Inferior parietal cortex (tissue), 1 donor: ENCODE data around the gene ADK.
"Not testable (repeated sequence)": the region's sequence is repeated elsewhere in the genome, so short reads cannot be mapped to it uniquely, and the experiment has no call there.

Experiments
- DNase-seq: peaks from one replicate; pipeline ENCODE4 v3.0.0-alpha.2; 2016; ENCODE audit errors: extremely low spot score

The ADK gene

DNA sequence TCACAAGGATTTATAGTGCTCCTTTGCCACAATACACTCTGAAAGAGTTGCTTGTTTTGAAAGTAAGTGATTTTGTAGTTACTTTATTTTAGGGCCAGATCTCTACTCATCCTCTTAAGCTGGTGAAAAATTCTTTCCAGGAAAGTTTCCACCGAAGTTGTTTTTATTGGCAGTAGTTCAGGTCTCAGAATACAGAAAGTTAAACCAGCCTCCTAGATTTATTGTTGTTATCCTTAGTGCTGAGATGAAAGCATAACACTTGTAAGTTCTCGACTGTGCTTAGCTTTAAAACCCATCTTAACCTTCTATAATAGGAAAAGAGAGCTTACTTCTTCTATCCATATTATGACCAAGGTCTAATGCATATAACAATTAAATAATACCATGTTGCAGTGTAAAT is 5.9 kb upstream of the ADK start:
- DNase-seq, result no peak

DNA sequence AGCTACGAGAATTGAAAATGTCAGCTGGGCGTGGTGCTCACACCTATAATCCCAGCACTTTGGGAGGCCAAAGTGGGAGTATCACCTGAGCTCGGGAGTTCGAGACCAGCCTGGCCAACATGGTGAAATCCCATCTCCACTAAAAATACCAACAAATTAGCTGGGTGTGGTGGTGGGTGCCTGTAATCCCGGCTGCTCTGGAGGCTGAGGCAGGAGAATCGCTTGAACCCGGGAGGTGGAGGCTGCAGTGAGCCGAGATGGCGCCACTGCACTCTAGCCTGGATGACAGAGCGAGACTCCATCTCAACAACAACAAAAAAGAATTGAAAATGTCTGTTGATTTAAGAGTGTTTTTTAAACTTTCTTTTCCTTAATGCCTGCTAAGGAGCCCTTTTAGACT is 4.0 kb upstream of the ADK start:
- not testable (repeated sequence) for DNase-seq

DNA sequence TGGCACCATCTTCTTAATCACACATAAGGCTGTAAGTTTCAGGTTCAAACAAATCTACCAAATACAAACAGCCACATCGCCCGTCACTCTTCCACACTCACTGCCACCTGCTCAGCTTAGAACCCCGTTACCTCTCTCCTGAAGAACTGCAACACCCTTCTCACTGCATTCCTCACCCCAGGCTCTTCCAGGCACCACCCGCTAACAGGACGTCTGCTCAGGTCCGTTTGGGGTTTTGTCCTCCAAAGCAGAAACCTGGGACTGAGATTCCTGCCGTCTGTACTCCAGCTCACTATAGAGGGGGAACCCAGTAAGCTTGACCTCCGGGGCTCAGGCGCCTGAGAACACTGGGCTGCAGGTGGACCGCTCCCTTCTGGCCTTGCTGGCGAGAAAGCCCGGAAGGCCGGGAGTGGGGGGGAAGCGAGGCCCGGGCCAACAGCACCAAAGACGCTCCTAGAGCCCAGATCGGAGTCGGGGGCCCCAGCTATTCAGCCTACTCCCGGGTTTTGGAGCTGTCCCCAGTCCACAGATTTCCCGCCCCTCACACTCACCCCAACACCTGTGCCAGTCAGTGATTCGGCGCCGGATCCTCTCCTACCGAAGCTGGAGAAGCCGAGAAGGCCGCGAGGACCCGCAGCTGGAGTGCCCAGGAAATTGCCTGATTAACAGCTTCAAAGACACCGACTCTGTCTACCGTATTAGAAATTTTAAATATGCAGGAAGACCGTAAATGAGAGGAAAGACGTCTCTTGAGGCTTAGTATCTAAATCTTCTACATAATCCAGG is 624 bp upstream of the ADK start, which contains the start of gene AP3M1:
TSS of gene AP3M1 (minus strand) at position 625 of the 786 bp plus-strand sequence. CDS start 12,449 bp downstream, outside the sequence.
- no peak for DNase-seq

DNA sequence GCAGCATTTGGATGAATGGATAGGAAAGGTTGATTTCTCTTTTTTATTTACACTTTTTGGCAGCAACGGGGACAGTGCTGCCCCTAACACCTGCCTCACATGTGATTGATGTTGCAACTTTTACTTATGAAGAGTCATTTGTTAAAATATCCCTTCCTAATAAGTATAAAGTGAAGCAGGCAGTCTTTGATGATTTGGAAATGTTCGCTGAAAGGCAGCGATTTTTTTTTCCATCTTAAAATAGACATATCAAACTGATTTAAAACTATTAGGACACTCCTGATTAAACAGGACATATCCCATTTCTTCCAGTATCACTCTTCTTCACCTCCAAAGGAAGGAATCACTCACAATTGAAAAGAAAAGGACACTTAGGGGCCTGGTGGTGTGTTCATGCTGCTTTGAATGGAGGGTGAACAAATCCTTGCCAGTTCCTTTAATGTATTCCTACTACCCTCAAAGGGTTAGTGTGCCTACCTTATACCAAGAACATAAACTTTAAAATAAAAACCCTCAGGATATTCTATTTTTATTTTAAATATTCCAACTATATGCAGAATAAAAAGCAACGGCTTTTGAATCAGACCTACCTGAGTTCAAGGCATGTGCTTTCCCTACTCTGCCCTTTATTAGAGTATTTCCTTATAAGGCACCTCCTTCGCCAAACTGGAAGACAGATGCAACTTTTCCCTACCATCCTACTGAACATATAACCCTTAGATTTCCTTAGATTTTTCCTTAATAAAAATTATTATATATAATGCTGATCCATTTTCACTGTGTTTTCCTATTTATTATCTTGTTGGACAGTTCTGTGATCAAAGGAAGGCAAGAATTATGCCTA is 1.1 kb downstream of the ADK start:
- no peak for DNase-seq

DNA sequence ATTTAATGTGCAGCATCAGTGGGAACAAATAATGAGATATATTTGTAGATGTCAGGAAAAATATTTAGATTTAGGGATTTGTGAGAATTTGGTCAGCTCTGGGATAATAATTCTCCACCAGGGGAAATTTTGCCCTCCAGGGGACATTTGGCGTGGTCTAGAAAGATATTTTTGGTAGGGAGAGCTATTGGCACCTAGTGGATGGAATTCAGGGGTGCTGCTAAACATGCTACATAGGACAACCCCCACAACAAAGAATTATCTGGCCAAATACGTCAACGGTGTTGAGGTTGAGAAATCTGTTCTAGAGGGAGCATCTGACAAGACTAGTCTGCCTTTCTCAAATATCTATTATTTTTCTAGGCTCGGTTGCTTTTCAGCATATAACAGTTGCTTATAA is 2.1 kb downstream of the ADK start:
- no peak for DNase-seq

DNA sequence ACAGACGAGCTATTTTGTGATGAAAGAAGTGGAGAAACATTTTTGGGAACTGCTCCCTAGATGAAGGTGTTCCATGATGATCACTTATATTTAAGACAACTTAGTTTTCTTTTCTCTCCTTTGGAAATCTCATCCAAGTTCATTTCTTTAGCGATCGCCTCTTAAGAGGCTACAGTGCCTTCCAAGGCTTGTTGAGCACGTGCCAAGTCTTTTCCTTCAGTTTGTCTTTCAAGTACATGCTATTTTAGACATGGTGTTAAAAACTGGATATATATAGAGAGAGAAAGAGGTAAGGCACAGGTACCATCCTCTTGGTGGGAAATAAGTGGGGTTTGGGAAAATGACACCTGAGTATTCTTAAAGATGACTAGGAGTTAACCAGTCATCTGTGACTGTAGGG is 2.7 kb downstream of the ADK start:
- no peak for DNase-seq

DNA sequence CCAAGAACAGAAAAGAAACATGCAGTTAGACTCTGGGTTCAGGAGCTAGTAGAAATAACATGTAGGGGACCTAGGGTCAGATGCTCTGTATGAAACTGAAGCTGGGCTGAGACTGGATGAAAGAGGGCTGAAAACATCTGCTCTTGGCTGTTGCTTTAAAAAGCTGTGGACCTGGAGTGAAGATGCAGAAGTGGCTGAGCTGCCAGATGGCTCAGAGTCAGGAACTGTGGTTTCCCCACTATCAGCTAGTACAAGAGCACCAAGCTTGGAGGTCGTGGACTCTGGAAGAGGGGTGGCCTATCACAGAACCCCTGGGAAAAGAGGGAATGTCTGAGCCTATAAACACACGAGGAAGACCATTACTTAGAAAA is 5.9 kb downstream of the ADK start:
- no peak for DNase-seq

DNA sequence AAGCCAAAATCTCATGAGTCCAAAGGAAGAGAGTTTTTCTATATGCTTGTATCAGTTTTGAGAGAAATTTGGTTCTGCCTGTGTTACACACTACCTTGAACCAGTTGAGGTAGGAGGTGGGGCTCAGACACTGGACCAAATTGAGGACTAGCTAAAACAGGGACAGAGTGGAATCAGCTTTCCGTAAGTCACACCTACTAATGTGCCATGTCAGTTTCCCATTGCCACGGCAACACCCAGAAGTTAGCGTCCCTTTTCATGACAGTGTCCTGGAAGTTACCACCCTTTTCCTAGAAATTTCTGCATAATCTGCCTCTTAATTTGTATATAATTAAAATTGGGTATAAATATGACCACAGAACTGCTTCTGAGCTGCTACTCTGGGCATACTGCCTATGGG is 9.0 kb downstream of the ADK start:
- DNase-seq, result no peak

DNA sequence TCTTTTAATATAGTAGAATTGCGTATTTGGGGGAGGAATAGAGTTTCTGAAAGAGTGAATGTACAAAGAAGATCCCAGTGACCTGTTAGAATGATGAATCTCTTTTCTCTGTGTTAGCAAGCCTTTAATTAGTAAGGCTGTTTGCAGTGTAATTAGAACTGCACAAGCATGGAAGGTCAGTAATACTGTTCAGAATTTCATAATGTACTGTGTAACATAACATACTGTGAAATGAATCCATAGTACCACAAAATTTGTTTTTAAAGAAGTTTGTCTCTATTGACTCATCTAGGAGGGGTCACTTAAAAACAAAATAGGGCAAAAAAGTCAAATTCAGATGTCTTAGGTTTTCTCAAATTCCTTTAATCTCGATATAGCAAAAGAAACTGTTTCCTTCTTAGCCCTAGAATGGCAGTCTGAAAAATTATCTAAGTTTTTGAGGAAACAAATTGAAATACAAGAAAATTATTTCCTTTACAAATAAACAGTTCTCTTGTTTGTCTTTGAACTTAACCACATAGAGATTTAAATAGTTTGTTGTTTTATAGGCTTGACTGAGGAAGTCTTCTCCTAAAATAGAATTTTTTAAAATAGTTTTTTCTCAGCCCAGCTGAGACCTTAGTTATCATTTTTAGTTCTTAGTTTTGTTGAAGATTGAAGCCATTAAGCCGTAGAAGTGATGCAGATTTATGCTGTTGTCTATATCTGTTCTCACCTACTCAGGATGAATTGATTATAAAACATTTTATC is 12.5 kb downstream of the ADK start:
- no peak for DNase-seq

DNA sequence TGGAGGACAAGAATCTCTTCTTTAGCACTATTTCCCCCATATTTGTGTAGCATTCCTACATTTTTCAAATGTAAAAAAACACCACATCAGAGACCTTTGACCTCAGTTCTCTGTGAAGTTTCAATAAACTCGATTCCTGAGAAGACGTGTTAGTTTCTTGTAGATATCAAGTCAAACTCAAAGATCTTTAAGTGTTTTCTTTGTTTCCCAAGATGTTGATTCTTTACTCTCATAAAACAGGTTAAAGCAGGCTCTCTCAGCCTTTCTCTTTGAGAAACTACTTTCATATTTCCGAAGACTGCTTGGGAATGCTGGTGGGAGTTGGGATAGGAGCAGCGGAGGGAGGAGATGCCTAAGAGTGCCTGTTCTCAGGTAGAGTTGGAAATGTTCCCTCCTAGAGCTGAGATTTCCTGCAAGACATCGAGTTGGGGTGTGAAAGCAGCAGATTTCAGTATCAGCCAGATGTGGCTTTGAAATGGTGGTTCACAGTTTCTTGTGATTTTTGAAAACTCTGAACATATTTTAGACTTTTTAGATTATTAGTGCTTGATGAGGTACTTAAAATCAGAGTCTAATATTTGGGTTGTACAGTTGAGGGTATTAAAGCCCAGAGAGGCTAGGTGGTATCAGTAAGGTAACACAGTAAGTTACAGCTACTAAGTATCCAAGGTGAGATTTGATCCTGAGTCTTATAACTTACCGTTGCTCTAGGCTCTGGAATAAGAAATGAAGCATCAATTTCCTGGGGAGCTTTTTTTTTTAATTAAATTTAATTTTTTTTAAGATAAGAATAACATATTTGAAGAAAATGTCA is 13.9 kb downstream of the ADK start:
- no peak for DNase-seq

DNA sequence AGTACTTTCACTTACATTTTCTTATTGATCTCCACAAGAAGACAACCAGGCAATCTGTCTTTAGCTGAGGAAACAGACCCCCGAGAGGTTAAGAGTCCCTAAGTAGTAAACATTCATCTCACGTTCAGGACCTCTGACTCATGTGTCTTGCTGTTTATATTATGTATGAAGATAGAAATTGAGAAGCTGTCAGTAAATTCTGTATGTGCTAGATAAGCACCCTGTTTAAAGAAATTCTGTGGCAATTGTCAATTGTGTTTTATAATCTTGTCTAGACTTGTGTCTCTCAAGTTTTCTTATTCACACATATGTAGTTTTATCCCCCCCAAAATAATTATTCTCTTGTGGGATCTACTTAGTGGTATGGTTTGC is 14.5 kb downstream of the ADK start:
- DNase-seq, result no peak

DNA sequence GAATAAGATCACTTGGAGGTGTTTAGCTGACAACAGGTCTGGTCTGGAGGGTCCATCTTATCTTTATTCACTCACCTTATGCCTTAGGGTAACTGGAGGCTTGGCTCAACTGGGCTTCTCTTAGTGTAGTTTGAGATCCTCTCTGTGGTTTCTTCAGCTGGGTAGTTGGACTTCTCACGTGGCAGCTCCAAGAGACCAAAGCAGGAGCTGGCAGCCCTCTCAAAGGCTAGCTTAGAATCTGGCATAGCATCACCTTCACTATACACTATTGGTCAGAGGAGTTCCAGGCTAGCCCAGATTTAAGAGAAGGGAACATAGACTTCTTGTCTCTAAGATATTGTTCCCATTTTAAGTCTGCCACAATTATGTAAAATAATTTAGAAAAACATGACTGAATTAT is 16.4 kb downstream of the ADK start:
- no peak for DNase-seq

DNA sequence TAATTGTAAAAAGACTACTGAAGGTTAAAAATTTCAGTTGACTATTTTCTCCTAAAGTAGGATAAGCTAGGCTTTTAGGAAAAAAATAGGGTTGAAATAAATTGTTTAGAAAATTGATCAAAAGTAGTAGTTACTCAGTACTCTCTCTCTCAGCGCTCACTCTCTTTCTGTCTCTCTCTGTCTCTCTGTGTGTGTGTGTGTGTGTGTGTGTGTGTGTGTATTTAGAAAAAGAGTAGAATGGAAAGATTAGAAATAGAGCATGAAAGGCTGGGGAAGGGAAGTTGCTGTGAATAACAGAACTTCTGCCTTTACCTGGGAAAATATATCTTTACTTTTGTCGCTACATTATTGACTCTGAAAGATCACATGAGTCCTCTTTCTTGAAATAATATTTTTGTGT is 20.6 kb downstream of the ADK start:
- DNase-seq, result no peak

DNA sequence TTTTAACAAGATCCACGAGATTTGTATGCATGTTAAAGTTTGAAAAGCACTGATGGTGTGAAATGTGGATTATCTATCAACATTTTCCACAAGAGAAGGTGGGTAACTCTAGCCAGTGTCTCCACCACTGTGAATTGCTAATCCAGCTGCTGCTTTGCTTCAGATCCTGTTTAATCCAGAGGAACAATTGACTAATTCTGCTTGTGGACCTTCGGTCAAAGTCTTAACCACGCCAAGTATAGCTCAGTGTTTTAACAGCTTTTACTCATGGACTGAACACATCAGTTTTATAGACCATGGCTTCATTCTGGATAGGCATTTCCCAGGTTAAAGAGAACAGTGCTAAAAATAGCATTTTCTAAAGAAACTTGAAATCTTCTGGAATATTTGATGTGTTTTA is 23.5 kb downstream of the ADK start:
- no peak for DNase-seq

DNA sequence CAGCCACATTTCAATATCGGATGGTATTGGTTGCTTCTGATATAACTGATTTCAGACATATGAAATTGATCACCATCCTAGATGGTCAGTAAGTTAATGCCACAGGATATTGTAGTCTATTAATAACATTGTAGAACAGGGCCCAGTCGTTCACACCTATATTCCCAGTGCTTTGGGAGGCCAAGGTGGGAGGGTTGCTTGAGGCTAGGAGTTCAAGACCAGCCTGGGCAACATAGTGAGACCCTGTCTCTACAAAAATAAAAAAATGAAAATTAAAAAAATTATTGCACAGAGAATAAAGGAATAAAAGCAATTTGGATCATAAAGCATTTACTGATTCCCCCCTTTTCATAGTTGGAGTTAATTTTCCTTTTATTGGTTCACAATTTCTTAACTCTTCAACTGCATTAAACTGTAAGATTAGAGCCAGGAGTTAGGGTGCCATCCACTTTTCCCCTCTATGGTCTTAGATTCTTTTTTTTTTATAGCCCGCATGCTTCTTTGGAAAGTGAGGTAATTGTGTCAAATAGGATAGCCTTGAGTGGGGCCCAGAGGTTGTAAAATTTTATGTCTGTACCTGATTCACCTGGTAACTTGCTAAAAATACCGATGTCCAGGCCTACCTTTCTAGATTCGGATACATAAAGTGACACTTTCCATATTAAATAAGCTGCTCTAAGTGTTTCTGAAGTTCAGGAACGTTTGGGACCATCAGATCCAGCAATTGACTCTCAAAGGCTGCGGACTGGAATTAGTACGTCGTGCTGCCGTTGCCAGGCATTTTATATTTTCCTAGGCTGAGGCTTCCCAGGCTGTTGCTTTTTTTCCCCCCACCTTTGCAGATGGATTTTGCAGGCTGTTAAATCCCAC is 24.7 kb downstream of the ADK start:
- DNase-seq, result no peak

DNA sequence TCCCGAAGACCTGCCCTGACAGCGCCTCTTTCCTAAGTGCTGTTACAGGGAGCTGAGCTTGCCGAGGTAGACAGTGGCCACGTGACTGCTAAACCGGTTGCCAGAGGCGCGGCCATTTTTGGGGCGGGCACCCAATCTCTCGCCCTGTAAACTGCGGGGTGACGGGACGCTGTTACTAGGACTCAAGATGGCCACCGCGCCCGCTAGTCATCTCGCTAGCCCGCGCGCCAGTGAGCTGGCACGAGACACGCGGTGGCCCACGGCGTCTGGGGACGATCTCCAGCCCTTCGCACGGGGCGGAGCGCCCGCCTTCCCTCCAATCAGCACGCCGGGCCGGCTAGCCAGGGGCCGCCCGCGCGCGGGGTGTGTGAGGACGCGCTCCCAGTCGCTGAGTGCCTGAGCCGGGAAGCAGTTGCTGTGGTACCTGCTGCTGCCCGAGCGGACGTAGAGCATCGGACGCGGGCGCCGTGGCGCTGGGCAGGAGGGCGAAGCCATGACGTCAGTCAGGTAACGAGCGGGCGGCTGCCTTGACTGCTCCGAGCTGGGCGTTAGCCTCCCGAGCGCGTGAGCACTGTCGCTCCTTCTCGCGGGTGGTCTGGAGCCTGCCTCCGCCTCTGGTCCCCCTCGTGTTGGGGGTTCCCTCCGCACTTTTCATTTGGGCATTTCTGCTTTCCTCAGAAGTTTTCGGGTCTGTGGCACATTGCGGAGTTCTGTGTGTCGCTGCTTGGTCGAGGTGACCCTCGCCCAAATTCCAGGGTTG is 25.5 kb downstream of the ADK start:
- peak; percentile 91 for DNase-seq

DNA sequence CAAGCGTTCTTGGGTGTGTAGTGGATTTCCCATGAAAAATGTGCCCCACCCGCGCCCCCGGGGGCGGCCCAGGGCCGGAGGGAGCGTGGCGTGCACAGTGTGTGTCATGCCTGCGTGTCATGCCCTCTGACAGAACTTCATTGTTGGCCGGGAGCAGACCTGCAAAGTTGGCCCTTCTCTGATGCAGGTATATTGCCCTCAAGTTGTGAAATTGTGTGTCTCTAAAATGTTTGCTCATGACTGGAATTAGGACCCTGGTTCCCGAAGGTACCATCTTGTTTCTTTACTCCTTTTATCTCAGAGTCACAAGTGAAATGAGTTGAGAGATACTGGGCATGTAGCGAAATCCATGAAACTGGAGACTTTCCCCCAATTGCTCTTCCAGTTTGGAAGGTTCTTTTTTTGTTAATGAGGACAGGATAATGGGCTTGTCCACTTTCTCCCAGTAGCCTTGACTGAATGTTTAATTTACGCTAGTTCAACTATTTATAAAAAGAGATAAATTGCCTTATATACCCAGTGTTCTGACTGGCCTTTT is 26.2 kb downstream of the ADK start:
- DNase-seq, result peak; percentile 42

DNA sequence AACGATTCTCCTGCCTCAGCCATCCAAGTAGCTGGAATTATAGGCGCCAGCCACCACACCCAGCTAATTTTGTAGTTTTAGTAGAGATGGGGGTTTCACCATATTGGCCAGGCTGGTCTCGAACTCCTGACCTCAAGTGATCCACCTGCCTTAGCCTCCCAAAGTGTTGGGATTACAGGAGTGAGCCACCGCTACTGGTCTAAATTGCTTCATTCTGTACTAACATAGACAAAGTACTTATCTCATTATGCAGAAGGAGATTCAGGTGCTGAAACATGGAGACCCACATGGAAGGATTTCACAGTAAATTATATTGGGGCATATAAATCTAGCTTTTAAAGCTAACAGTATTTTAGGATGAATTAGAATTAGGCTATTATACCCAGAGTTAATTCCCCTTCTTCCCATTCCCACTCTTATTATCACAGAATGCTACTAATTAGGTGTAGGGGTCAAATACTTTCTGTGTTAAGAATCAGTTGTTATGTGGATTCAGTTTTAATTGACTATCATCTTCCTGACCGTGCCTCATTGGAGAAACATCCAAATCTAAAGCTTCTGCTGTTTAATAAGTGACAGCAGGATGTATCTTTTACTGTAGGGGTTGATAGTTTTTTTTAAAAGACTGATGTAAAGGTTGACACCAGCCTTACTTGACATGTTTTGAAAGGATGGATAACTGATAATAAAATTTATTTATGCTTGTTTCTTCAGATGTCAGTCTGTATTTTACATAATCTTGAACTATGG is 27.2 kb downstream of the ADK start:
- no peak for DNase-seq
